SK-N-SH treated with all-trans-retinoic acid at 6 μM for 48 hours (cell line): ENCODE results near the gene NRSN1.

Experiments
- ATAC-seq: fragments of 200-7000 bp; cut with Tn5 transposase; 3 replicates; pipeline ENCODE4 v1.9.1; 2020; ENCODE audit warnings: mild to moderate bottlenecking, moderate library complexity
- ARNTL ChIP-seq: fragments of 450-650 bp; formaldehyde crosslinking; IDR thresholded peaks from 2 replicates; pipeline ENCODE4 v1.5.0; 2020; ENCODE audit warnings: low read depth, mild to moderate bottlenecking, moderate library complexity, borderline replicate concordance
- BACH2 ChIP-seq: fragments of 250-450 bp; sonication (Bioruptor Pico); IDR thresholded peaks from 2 replicates; pipeline ENCODE4 v1.9.0; 2021; ENCODE audit warnings: mild to moderate bottlenecking, borderline replicate concordance
- CSDC2 ChIP-seq: fragments of 250-450 bp; sonication (Bioruptor Pico); IDR thresholded peaks from 2 replicates; pipeline ENCODE4 v1.5.0; 2020; ENCODE audit warnings: mild to moderate bottlenecking, moderate library complexity
- ESRRG ChIP-seq: fragments of 250-450 bp; sonication (Bioruptor Pico); IDR thresholded peaks from 2 replicates; pipeline ENCODE4 v1.6.1; 2021; ENCODE audit warnings: mild to moderate bottlenecking
- GLIS3 ChIP-seq: fragments of 250-450 bp; sonication (Bioruptor Pico); IDR thresholded peaks from 2 replicates; pipeline ENCODE4 v1.5.0; 2020; ENCODE audit warnings: mild to moderate bottlenecking, moderate library complexity
- ISL1 ChIP-seq: fragments of 250-450 bp; sonication (Bioruptor Pico); IDR thresholded peaks from 2 replicates; pipeline ENCODE4 v2.1.2; 2022; ENCODE audit warnings: mild to moderate bottlenecking, moderate library complexity
- OSR1 ChIP-seq: fragments of 250-450 bp; sonication (Bioruptor Pico); IDR thresholded peaks from 2 replicates; pipeline ENCODE4 v1.8.0; 2022; ENCODE audit warnings: moderate library complexity, mild to moderate bottlenecking, inconsistent platforms
- PPARA ChIP-seq: fragments of 250-450 bp; sonication (Bioruptor Pico); IDR thresholded peaks from 2 replicates; pipeline ENCODE4 v1.5.0; 2020; ENCODE audit warnings: mild to moderate bottlenecking, borderline replicate concordance
- RARB ChIP-seq: fragments of 250-450 bp; sonication (Bioruptor Pico); IDR thresholded peaks from 2 replicates; pipeline ENCODE4 v1.8.0; 2021; ENCODE audit warnings: mild to moderate bottlenecking, moderate library complexity
- SNAI2 ChIP-seq: fragments of 250-450 bp; sonication (Bioruptor Pico); IDR thresholded peaks from 2 replicates; pipeline ENCODE4 v1.5.0; 2020; ENCODE audit warnings: mild to moderate bottlenecking, moderate library complexity
- TCF4 ChIP-seq: fragments of 250-450 bp; sonication (Bioruptor Pico); IDR thresholded peaks from 2 replicates; pipeline ENCODE4 v1.8.0; 2021; ENCODE audit warnings: mild to moderate bottlenecking, moderate library complexity, borderline replicate concordance
- TOX ChIP-seq: fragments of 250-450 bp; sonication (Bioruptor Pico); IDR thresholded peaks from 2 replicates; pipeline ENCODE4 v1.8.0; 2021; ENCODE audit warnings: mild to moderate bottlenecking, moderate library complexity, borderline replicate concordance
- ZC3H10 ChIP-seq: fragments of 250-450 bp; sonication (Bioruptor Pico); IDR thresholded peaks from 2 replicates; pipeline ENCODE4 v1.5.1; 2021; ENCODE audit warnings: mild to moderate bottlenecking, moderate library complexity
- ZFP3 ChIP-seq: fragments of 250-450 bp; sonication (Bioruptor Pico); IDR thresholded peaks from 2 replicates; pipeline ENCODE4 v1.5.0; 2020; ENCODE audit warnings: mild to moderate bottlenecking, moderate library complexity
- ZFP30 ChIP-seq: fragments of 450-650 bp; formaldehyde crosslinking; IDR thresholded peaks from 2 replicates; pipeline ENCODE4 v1.5.0; 2022; ENCODE audit warnings: mild to moderate bottlenecking, moderate library complexity
- ZNF565 ChIP-seq: fragments of 450-650 bp; formaldehyde crosslinking; conservative IDR thresholded peaks from 2 replicates; pipeline ENCODE4 v1.5.0; 2020; ENCODE audit warnings: low read depth, mild to moderate bottlenecking, moderate library complexity
- ZNF70 ChIP-seq: fragments of 450-650 bp; formaldehyde crosslinking; IDR thresholded peaks from 2 replicates; pipeline ENCODE4 v1.5.0; 2020; ENCODE audit warnings: mild to moderate bottlenecking, moderate library complexity
- ZNF8 ChIP-seq: fragments of 450-650 bp; formaldehyde crosslinking; IDR thresholded peaks from 2 replicates; pipeline ENCODE4 v1.5.0; 2020; ENCODE audit warnings: mild to moderate bottlenecking, moderate library complexity
- TF ChIP-seq, protein P1 (sequence below): fragments of 250-450 bp; sonication (Bioruptor Pico); IDR thresholded peaks from 2 replicates; pipeline ENCODE4 v1.5.1; 2020; ENCODE audit warnings: low read depth, mild to moderate bottlenecking, moderate library complexity
- TF ChIP-seq, protein P2 (sequence below): fragments of 250-450 bp; sonication (Bioruptor Pico); IDR thresholded peaks from 2 replicates; pipeline ENCODE4 v1.5.1; 2021; ENCODE audit warnings: mild to moderate bottlenecking, moderate library complexity
- TF ChIP-seq, protein P3 (sequence below): fragments of 250-450 bp; sonication (Bioruptor Pico); IDR thresholded peaks from 2 replicates; pipeline ENCODE4 v1.8.0; 2020; ENCODE audit warnings: mild to moderate bottlenecking, moderate library complexity, borderline replicate concordance
- TF ChIP-seq, protein P4 (sequence below): fragments of 250-450 bp; sonication (Bioruptor Pico); IDR thresholded peaks from 2 replicates; pipeline ENCODE4 v1.8.0; 2021; ENCODE audit warnings: low read depth, mild to moderate bottlenecking, moderate library complexity, borderline replicate concordance
- TF ChIP-seq, protein P5 (sequence below): fragments of 250-450 bp; sonication (Bioruptor Pico); IDR thresholded peaks from 2 replicates; pipeline ENCODE4 v1.5.0; 2020; ENCODE audit warnings: mild to moderate bottlenecking, moderate library complexity

The NRSN1 gene

DNA sequence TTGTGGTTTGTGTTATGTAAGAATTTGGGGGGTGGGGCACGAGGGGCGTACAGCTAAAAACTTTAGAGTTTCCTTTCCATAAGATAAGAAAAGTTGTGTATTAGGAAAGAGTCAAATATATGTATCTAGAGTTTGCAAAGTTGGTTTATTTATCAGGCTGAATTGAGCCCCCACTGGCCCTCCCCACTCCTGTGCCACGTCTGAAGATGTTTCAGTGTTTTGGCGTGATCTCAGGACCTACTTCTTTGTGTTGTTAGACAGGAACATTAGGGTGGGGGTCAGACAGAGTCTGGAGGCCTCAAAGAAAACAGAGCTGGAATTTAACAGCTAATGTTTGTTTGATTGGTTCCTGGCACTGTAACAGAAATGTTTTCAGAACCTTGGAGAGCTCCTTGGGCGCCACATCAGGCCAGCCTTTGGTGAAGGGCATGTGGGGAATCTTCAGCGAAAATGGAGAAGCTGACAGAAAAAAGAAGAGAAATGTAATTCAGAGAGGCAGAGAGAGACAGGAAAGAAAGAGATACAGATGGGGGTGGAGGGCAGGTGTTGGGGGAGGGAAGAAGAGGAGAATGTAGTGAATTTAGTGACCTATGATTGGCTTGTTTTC lies 674 bp downstream of the NRSN1 start:
- no peak for ATAC-seq
- TF ChIP-seq BACH2 (CRISPR knock-in tag) (no peak), ZFP30 (CRISPR knock-in tag) (no peak; the same call in 1 of the 2 replicates), TCF4 (CRISPR knock-in tag) (0 out of 2 replicates have a peak, but pooled peaks have one; percentile 31), ZFP3 (CRISPR knock-in tag) (0 out of 2 replicates have a peak, but pooled peaks have one; percentile 54), CSDC2 (CRISPR knock-in tag) (peak; percentile 86; the same call in 1 of the 2 replicates), SNAI2 (peak; percentile 93), ZNF565 (CRISPR knock-in tag) (no peak), ESRRG (CRISPR knock-in tag) (no peak), OSR1 (no peak), ISL1 (CRISPR knock-in tag) (peak; percentile 33), ARNTL (CRISPR knock-in tag) (no peak), PPARA (peak; percentile 26; the same call in 1 of the 2 replicates), RARB (no peak), GLIS3 (no peak), ZNF70 (no peak), ZC3H10 (no peak), ZNF8 (0 out of 2 replicates have a peak, but pooled peaks have one; percentile 10), TOX (CRISPR knock-in tag) (no peak)
- TF ChIP-seq, protein P1, sequence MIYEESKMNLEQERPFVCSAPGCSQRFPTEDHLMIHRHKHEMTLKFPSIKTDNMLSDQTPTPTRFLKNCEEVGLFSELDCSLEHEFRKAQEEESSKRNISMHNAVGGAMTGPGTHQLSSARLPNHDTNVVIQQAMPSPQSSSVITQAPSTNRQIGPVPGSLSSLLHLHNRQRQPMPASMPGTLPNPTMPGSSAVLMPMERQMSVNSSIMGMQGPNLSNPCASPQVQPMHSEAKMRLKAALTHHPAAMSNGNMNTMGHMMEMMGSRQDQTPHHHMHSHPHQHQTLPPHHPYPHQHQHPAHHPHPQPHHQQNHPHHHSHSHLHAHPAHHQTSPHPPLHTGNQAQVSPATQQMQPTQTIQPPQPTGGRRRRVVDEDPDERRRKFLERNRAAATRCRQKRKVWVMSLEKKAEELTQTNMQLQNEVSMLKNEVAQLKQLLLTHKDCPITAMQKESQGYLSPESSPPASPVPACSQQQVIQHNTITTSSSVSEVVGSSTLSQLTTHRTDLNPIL: no peak
- TF ChIP-seq, protein P2, sequence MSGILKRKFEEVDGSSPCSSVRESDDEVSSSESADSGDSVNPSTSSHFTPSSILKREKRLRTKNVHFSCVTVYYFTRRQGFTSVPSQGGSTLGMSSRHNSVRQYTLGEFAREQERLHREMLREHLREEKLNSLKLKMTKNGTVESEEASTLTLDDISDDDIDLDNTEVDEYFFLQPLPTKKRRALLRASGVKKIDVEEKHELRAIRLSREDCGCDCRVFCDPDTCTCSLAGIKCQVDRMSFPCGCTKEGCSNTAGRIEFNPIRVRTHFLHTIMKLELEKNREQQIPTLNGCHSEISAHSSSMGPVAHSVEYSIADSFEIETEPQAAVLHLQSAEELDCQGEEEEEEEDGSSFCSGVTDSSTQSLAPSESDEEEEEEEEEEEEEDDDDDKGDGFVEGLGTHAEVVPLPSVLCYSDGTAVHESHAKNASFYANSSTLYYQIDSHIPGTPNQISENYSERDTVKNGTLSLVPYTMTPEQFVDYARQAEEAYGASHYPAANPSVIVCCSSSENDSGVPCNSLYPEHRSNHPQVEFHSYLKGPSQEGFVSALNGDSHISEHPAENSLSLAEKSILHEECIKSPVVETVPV (CRISPR knock-in tag): no peak
- TF ChIP-seq, protein P3, sequence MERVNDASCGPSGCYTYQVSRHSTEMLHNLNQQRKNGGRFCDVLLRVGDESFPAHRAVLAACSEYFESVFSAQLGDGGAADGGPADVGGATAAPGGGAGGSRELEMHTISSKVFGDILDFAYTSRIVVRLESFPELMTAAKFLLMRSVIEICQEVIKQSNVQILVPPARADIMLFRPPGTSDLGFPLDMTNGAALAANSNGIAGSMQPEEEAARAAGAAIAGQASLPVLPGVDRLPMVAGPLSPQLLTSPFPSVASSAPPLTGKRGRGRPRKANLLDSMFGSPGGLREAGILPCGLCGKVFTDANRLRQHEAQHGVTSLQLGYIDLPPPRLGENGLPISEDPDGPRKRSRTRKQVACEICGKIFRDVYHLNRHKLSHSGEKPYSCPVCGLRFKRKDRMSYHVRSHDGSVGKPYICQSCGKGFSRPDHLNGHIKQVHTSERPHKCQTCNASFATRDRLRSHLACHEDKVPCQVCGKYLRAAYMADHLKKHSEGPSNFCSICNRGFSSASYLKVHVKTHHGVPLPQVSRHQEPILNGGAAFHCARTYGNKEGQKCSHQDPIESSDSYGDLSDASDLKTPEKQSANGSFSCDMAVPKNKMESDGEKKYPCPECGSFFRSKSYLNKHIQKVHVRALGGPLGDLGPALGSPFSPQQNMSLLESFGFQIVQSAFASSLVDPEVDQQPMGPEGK (CRISPR knock-in tag): no peak
- TF ChIP-seq, protein P4, sequence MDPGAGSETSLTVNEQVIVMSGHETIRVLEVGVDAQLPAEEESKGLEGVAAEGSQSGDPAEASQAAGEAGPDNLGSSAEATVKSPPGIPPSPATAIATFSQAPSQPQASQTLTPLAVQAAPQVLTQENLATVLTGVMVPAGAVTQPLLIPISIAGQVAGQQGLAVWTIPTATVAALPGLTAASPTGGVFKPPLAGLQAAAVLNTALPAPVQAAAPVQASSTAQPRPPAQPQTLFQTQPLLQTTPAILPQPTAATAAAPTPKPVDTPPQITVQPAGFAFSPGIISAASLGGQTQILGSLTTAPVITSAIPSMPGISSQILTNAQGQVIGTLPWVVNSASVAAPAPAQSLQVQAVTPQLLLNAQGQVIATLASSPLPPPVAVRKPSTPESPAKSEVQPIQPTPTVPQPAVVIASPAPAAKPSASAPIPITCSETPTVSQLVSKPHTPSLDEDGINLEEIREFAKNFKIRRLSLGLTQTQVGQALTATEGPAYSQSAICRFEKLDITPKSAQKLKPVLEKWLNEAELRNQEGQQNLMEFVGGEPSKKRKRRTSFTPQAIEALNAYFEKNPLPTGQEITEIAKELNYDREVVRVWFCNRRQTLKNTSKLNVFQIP (CRISPR knock-in tag): no peak
- TF ChIP-seq, protein P5, sequence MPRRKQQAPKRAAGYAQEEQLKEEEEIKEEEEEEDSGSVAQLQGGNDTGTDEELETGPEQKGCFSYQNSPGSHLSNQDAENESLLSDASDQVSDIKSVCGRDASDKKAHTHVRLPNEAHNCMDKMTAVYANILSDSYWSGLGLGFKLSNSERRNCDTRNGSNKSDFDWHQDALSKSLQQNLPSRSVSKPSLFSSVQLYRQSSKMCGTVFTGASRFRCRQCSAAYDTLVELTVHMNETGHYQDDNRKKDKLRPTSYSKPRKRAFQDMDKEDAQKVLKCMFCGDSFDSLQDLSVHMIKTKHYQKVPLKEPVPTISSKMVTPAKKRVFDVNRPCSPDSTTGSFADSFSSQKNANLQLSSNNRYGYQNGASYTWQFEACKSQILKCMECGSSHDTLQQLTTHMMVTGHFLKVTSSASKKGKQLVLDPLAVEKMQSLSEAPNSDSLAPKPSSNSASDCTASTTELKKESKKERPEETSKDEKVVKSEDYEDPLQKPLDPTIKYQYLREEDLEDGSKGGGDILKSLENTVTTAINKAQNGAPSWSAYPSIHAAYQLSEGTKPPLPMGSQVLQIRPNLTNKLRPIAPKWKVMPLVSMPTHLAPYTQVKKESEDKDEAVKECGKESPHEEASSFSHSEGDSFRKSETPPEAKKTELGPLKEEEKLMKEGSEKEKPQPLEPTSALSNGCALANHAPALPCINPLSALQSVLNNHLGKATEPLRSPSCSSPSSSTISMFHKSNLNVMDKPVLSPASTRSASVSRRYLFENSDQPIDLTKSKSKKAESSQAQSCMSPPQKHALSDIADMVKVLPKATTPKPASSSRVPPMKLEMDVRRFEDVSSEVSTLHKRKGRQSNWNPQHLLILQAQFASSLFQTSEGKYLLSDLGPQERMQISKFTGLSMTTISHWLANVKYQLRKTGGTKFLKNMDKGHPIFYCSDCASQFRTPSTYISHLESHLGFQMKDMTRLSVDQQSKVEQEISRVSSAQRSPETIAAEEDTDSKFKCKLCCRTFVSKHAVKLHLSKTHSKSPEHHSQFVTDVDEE (CRISPR knock-in tag): peak; percentile 64; the same call in 1 of the 2 replicates

DNA sequence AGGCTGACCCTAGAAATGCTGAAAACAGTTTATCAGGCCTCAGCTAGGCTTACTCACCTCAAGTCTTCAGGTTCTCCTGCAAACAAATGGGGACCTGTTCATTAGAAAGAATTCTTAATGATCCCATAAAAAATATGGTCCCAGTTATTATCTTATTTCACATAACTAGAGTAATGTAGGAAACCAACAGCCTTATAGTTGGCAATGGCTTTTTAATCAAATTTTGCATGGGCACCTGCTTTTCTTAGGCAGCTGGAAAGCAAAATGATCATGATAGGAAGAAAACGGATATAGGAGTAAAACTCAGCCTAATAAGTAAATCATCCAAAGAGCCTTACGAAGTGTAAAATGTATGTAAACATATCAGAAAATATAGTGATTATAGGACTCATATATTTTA lies 1.3 kb downstream of the NRSN1 start:
- TF ChIP-seq, protein P2 (CRISPR knock-in tag): no peak
- peak; percentile 36; the same call in 1 of the 2 replicates for TF ChIP-seq TCF4 (CRISPR knock-in tag)
- TF ChIP-seq, all 23 proteins: peak for 1
- no peak for ATAC-seq
